Ovary (tissue), 3 donors: ENCODE results near the gene TGM1.

ENCODE experiments used
- EP300 ChIP-seq: sonication (generic); formaldehyde crosslinking; IDR thresholded peaks from one replicate; pipeline ENCODE4 v1.6.1; 2017; ENCODE audit warnings: antibody characterized with exemption
- TF ChIP-seq, protein P1 (sequence below), 3 donors: fragments of 450-650 bp in 2 of 3; fragments of 200-600 bp in 1 of 3; IDR thresholded peaks; one replicate each; pipeline versions ENCODE4 v1.5.1 to v1.8.0; 2016 to 2022; ENCODE audit warnings: antibody characterized with exemption in 3 of 3, mild to moderate bottlenecking in 1 of 3
- donor health status: DM: no; HTN: no; CAD: no.

DNA sequence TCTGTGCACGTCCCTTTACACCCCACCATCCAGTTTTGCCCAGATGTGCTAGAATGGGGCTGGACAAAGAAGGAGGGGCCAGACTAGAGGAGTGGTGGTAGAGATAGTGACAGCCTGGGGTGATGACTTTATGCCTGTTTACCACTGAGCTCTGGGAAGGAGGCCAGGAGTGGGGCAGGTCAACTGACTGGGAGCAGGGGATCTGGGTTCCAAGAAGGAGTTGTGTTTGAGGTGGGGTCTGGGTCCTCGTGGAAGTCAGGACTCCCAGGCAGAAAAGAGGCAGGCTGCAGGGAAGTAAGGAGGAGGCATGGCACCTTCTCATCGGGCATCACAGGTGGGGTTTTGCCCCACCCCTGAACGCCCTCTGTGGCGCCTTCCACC, 47.3 kb upstream of the TGM1 start:
- TF ChIP-seq, protein P1, sequence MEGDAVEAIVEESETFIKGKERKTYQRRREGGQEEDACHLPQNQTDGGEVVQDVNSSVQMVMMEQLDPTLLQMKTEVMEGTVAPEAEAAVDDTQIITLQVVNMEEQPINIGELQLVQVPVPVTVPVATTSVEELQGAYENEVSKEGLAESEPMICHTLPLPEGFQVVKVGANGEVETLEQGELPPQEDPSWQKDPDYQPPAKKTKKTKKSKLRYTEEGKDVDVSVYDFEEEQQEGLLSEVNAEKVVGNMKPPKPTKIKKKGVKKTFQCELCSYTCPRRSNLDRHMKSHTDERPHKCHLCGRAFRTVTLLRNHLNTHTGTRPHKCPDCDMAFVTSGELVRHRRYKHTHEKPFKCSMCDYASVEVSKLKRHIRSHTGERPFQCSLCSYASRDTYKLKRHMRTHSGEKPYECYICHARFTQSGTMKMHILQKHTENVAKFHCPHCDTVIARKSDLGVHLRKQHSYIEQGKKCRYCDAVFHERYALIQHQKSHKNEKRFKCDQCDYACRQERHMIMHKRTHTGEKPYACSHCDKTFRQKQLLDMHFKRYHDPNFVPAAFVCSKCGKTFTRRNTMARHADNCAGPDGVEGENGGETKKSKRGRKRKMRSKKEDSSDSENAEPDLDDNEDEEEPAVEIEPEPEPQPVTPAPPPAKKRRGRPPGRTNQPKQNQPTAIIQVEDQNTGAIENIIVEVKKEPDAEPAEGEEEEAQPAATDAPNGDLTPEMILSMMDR (IDR thresholded peaks at IDR 0.05): no peak
- TF ChIP-seq EP300: no peak
